Activated CD4-positive, CD25-positive, alpha-beta regulatory T cell treated with anti-CD3 and anti-CD28 coated beads, Interleukin-2, amount 50 U/mL, for 16 hours (primary cell): Measurements from ENCODE around the gene MRE11.
"Not testable (repeated sequence)": the region's sequence is repeated elsewhere in the genome, so short reads cannot be mapped to it uniquely, and the experiment has no call there.

ENCODE experiments used
- DNase-seq: peaks from one replicate; pipeline ENCODE4 v3.0.0-alpha.2; 2020; ENCODE audit warnings: low read depth, low spot score

MRE11 gene

DNA sequence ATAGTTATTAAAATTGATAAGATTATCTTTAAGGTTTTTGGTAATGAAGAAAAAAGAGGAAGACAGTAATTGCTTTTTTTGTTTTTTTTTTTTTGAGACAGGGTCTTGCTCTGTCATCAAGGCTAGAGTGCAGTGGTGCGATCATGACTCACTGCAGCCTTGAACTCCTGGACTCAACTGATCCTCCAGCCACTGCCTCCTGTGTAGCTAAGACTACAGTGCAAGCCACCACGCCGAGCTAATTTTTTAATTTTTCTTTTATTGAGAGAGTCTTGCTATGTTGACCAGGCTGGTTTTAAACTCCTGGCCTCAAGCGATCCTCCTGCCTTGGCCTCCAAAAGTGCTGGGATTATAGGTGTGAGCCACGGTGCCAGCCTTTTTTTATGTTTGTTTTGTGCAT, 12.9 kb upstream of the MRE11 start:
- DNase-seq: not testable (repeated sequence)

DNA sequence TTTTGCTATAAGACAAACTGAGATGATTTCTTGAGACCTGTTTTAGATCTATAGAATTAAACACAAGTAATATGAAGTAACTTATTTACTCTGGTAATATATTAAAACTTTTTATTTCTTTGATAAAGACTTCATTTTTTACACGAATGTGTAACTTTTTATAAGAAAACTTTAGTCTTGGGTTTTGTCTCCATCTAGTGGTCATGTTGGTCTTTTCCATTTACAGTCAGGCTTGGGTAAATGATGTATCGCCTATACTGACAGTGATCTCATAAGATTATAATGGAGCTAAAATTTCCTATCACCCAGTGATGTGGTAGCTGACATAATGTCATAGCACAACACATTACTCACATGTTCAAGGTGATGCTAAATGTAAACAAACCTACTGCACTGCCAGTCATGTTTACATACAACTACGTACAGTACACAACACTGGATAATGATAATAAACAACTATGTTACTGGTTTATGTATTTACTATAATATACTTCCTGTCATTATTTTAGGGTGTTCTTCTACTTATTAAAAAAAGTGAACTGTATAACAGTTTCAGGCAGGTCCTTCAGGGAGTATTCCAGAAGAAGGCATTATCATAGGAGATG, 11.1 kb upstream of the MRE11 start:
- DNase-seq: no peak

DNA sequence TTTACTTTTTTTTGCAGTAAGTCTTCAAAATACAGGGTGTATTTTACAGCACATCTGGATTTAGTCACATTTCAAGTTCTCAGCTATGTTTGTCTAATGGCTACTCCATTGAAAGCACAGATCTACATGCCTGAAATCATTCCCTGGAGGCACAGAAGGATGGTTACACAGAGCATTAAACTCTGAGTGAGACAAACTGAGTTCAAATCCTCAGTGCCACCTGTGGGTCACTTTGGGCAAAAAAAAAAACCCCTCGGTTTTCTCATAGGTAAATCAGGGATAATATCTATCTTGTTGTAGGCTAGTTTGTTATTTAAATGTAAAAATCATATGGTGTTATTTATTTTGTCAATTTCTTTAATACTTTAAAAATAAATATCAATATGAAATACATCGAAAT, 7.9 kb upstream of the MRE11 start:
- no peak for DNase-seq

DNA sequence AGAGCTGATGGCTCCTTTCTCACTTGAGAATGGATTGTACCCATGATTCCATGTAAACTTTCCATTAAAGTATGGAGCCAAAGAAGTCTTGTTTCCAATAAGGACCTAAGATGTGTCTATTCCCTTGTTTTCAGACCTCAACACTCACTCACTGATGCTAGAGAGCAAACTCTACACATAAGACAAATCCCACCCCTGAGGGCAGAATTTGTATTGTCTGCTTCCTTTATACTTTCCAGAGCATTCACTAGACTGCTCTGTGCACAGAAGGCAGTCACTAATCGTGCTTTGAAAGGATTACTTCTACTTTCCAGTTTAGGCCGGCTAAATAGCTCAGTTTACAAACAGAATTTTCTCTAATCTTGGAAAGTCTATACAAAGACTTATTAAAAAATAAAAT, 6.5 kb upstream of the MRE11 start:
- no peak for DNase-seq

DNA sequence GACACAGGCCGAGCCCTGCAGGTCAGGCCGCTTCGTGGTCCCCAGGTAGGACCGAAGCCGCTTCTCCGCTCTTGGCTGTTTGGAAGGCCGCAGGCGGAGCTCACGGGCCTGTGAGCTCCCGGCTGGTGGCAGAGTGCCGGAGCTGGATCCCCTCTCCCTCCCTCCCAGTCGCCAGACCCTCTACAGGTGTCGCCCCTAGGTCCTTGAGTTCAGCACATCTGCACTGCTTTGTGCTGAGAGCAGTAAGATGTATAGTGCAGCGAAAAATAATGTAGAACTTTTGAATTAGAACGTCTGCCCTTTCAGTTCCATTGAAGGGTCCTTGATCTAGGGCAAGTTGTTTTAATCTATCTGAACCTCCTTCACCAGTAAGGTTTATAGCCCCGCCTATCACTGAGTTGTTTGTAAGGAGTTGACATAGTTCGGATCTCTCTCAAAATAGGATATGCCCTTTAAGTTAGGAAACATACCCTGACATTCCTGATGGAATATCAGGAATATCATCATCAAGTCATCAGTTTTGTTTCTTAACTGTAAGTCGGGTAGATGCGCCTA, 559 bp upstream of the MRE11 start:
- no peak for DNase-seq

DNA sequence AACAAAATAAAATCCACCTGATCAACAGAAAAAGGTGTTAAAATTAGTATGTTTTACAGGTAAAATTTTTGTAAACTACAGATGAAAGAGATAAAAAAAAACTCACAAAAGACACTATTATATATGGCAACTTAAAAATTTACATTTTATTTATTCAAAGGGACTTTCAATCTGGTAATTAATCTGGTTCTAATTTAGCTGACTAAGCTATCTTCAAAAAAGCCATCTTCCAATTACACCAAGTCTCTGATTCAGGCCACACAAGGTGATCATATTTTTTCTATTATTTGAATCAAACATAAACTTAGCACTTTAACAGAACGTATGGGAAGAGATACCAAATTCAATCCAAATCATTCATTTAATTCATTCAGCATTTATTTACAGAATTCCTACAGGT, 7.6 kb downstream of the MRE11 start:
- no peak for DNase-seq

DNA sequence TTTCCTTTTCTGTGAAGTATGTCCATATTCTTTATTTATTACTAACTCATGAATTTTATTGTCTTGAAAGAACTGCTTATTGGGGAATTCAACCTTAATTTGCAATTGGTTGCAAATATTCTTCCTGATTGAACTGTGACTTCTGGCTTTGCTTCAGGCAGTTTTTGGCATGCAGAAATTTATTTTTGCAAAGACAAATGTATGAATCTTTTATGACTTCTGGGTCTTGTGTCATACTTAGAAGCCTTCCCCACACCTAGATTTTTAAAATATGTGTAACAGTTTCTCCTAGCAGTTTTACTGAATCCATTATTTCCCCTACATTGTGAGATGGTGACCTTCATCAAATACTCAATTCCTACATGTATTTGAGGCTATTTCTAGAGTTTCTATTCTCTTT, 12.3 kb downstream of the MRE11 start:
- no peak for DNase-seq

DNA sequence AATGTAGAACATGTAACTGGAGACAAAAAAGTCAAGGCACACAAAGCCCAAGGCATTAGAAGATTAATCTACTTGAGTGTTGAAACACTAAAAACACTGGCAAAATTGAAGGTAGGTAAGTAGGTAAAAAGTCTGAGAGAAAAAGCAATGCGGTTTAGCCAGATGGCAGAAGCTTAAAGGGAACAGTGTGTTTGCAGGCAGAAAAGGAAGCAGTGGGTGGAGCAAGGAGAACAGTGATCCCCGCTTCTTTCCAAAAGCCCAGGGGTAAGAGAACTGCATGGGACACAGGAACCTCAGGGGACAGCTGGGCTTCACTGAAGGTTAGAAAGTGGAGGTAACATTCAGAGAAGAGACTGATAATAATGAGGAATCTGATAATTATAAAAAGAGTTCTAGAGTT, 16.0 kb downstream of the MRE11 start:
- DNase-seq: no peak

DNA sequence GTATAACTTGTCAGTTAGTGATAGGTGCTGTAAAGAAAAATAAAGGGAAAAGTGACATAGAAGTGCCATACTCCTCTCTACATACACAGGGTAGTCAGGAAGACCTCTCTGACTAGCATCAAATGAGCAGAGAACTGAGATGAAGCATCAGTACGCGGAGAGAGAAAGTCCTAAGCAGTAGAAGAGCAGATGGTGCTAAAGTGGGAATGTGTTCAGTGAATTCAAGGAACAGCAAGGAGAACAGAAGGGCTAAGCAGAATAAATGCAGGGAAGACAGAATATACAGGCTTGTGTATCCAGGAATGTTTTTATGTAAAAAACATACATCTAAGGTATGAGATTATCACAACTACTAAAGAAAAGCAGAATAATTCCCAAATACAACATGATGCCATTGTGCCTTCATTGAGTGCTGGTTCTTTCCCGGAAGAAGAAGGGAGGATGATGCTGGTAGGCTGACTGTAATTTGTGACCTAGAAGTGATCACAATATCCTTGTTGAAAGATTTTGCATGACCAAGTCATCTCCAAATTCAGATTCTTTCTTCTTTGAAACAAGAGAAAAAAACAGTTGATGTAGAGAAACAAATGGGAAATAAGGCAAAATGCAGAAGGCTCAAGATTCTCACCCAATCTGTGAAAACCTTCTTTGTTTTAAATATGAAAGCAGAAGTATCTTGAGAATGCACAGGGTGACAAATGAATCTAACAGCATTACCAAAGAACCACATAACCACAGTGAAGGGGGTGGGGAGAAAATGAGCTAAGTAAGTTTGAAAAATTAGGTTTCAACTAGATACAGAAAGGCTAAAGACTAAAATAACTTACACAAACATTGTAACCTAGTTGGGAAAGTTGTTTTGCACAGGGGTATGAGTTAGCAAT, 20.5 kb downstream of the MRE11 start:
- no peak for DNase-seq

DNA sequence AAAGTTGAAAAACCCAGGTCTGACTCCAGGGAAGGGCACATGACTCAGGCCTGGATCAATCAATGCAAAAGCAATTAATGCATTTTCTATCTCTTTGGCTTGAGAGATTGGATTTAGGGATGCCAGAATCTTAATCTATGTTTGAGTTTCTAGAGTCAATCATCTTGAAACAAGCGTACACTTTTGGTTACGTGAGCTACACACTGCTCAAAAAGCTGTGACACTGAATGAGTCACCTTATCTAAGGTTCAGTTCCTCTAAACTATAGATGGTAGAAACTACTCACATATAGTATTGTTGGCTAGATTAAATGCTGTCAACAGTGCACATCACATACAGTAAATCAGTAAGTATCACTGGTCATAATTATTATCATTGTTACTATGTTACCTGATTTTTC, 24.2 kb downstream of the MRE11 start:
- DNase-seq: no peak

DNA sequence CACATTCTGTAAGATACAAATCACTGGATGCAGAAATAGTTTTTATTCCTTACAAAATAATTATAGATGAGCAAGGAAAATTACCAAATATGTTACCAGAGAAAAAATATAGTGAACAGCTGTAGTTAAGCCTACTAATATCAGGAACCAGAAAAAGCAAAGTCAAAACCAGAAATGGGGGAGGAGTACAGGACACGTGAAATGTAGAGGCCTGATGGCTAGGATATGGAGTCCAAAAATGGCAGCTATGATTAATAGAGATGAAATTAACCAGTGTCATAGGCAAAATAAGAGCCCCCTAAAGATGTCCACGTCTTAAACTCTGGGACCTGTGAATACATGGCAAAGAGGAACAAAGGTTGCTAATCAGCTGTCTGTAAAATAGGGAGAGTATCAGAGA, 34.1 kb downstream of the MRE11 start:
- DNase-seq: no peak

DNA sequence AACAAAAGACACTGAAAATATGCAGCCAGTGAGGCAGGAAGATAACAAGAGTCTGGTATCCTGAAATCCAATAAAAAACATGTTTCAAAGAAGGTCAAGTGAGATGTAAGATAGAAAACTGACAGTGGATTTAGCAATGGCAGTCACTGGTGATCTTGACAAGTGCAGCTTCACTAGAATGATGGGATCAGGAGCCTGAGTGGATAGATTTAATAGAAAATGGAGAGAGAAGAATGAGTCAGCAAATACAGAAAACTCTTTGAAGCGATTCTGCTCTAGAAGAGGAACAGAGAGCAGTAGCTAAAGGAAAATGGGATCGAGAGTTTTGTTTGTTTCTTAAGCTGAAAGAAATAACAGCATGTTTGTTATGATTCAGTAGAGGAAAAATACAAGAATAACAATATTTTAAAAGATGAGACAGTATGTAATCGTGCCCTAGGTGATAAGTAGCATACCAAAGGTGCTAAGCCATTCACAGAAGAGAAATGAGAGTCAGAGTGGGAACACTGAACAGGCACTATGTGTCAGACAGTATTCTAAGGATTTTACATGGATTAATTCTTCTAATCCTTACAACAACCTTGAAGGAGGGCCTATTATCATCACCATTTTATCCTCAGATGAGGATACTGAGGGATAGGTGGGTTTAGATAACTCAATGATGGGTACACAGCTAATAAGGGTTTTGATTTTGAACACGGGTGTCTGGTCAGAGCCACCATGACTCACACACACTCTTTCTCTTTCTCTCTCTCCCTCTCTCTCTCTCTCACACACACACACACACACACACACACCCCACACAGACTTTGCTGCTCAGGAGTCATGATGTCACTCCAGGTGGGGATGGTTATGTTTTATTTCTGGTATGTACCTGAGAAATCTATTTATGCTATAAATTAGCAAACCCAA, 36.3 kb downstream of the MRE11 start:
- DNase-seq: no peak

DNA sequence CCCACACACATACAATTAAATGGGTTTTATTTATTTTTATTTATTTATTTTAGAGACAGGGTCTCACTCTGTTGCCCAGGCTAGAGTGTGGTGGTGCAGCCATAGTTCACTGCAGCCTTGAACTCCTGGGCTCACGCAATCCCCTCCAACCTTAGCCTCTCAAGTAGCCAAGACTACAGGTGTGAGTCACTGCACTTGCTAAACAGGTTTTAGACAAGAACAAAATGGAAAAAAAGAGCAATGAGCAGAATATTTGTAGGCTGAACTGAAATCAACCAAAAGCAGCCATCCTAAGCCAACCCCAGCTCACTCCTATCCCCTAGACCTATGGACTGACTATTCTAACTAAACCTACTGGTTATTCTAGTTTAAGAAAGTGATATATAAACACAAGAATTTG, 37.8 kb downstream of the MRE11 start:
- no peak for DNase-seq

DNA sequence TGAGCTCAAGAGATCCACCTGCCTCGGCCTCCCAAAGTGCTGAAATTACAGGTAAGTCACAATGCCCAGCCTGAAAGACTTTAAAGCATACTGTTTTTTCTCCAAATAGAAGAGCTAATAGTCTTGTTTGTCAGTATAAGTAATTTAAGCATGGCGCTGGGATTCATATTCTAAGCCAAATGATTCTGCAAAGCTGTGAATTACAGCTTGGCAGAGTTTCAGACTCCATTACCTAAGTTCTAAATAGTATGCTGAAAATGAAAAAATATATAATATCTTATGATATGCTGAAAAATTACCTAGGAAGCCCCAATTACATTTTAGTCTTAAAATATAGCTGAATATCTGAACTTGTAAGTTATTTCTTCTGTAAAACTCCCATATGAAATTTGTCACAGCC, 39.3 kb downstream of the MRE11 start:
- DNase-seq: no peak

DNA sequence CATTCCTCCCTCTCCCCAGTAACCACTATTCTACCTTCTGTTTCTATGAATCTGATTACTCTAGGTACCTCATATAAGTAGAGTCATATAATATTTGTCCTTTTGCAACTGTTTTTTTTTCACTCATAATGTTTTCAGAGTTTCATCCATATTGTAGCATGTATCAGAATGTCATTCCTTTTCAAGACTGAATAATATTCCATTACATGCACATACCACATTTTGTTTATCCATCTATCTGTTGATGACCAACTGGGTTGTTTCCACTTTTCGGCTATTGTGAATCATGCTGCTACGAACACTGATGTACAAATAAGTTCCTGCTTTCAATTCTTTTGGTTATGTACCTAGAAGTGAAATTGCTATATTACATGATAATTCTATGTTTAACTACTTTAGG, 40.7 kb downstream of the MRE11 start:
- DNase-seq: no peak

DNA sequence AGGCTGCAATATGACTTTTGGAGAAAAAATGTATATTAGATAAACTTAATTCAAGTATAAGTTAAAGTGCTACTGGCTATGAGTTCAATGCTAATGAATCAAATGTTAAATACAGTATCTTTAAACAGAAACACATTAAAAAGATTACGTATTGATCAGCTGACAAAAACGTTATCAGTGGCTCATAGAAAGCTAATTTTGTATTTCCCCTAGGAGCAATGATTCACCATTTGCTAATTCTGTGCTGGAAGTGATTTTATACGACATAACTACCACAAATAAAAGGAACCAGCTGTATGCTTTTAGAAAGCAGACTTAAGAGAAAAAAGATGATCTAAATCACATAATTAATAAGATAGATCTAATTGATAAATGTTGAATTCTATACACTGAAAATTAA, 43.6 kb downstream of the MRE11 start:
- DNase-seq: no peak

DNA sequence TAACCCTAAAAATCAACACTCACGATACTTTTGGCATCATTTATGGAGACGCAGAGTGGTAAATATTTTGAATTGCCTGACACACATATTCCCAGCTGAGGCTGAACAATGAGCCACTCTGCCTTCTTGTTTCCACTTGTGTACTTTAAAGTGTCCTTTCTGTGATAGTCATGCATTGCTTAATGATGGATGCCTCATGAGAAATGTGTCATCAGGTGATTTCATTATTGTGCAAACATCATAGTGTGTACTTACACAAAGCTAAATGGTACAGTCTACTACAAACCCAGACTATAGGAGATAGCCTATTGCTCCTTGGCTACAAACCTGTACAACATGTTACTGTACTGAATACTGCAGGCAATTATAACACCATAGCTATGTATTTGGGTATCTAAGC, 44.2 kb downstream of the MRE11 start:
- no peak for DNase-seq

DNA sequence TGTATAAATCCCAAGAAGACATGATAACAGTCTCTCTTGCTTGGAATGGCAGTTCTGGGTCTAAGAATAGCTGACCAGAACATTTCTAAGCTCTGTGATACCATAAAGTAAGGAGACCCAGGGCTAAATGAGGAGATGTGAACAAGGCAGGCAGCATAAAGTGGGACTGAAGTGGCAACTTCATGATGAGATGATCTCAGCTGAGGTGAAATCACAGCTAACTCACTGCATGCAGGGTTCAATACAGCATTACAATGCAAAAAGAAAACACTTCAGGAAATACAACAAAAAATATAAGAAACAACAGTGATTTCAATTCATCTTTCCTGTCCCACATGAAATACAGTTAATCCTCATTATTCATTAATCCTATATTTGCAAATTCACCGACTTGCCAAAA, 44.6 kb downstream of the MRE11 start:
- DNase-seq: no peak

DNA sequence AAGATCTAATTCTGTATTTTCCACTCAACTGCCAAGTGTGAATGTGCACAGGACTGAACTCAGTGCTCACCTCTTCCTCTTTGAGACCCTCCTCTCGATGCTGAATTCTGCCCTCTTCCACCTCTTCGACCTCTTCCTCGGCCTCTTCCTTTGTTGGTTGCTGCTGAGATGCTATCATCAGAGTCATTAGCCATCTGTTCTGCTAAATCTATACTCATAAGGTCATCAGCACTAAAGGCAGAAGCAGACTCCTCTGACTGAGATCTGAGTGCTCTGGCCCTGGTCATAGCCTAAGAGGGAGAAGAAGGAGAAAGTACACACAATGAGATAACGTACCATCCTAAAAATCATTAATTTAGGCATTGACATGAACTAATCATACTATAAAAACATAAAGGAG, 46.5 kb downstream of the MRE11 start:
- DNase-seq: no peak

DNA sequence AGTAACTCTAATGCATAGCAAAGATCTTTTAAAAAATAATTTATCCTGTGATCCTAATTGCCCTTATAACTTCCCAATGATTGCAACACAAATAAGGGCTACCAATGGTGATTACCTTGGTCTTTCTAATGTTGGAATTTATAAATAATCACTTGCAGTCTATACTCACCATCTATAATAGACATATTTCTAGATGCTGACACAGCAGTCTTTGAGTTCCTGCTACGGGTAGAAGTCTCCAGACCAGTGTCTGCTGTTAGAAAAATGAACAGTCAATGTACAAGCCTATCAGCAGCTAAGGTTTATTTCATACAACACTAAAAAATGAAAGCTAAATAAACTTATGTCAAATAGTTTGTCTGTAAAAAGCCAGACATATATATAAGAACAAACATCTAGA, 48.0 kb downstream of the MRE11 start:
- no peak for DNase-seq

DNA sequence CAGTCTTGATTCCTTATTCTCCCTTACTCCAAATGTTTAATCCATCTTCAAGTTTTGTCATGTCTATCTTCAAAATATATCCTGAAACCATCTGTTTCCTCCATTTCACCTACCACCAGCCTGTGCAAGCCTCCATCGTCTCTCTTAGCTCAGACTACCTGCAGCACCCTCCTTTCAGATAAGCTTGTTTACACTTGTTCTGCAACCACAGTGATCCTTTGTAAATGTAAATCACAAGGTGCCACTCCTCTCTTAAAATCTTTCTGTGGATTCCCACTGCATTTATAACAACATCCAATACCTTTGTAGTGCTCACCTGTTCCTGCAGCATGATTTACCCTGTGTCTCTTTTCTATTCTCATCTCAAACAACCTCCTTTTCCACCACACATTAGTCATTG, 60.6 kb downstream of the MRE11 start:
- no peak for DNase-seq

DNA sequence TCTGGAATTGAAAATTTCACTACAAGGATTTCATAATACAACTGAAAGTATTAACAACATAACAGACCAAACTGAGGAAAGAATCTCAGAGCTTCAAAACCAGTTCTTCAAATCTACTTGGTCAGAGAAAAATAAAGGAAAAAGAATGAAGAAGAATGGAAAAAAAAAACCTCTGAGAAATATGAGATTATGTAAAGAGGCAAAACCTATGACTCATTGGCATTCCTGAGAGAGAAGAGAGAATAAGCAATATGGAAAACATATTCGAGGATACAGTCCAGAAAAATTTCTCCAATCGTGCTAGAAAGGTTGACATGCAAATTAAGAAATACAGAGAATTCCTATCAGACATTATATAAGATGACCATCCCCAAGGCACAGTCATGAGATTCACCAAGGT, 69.0 kb downstream of the MRE11 start:
- no peak for DNase-seq
